Body of pancreas (tissue), 4 donors: ENCODE data around the gene GNPAT.

Experiments
- CTCF ChIP-seq, 7 experiments: fragments of 450-650 bp in 4 of 7; fragments of 200-600 bp in 3 of 7; sonication (generic) in 3 of 7; IDR thresholded peaks; one replicate each; pipeline ENCODE4 v1.5.1; 2016 to 2019; ENCODE audit warnings: antibody characterized with exemption in 7 of 7
- POLR2A ChIP-seq, 3 donors: fragments of 450-650 bp; IDR thresholded peaks; one replicate each; pipeline ENCODE4 v1.6.1; 2016; ENCODE audit warnings: antibody characterized with exemption in 3 of 3, mild to moderate bottlenecking in 2 of 3

DNA sequence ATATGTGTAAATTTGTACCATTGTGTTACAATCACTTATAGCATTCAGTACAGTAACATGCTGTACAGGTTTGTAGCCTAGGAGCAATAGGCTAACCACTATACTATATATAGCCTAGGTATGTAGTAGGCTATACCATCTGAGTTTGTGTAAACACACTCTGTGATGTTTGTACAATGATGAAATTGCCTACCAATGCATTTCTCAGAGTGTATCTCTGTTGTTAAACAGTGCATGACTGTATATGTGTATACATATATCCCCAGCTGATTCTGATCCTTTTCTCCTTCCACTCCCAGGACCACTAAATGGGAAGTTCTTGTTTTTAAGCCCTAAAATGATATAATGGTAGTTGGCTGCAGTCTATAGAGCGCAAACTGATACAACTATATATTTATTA, 7.8 kb downstream of the GNPAT start:
- TF ChIP-seq CTCF (IDR thresholded peaks at IDR 0.05), result no peak
- TF ChIP-seq POLR2A (IDR thresholded peaks at IDR 0.05), result no peak
